Epithelial cell of umbilical artery (primary cell): ENCODE measurements around the gene CCDC200. TPM values are rescaled to one million over a fixed set of nuclear protein-coding genes. Genes with fewer than 3 reads are reported as not detected.

Experiments used
- total RNA-seq: library from RNA; depleted of rRNA; stranded (reverse); fragments of >200 nt; gene quantifications from 2 replicates; pipeline ENCODE4 v1.2.3, GENCODE V29; 2014

CCDC200 gene
- total RNA-seq: not detected in 2 replicates

DNA sequence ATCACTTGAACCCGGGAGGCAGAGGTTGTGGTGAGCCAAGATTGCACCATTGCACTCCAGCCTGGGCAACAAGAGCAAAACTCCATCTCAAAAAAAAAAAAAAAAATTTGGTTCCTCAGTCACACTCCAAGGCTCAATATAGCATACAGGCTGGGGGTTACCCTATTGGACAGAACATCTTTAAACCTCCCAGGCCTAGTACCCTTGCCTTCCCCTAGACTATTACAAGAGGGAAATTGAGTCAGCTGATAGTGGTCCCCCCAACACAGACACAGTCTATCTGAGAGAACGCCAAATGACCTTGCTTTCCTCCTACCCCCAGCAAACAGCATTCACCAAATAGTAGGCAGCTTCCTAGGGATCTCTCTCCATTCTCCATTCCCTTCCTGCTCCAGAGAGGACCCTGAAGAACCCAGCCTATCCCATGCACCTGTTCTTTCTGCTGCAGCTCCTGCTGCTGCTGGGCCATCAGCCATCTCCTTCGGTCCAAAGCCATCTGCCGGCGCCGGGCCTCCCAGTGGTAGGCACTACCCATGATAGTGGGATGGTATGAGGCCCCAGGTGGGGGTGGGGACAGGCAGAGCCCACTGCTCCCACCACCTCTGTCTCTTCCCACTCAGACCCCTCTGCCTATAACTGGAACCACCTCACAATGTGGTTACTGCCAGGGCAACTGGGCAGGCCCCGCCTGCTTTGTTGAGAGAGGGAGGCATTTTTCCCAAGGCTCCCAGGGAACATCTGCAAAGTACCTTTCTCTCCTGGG lies at the start of gene CCDC200:
TSS of gene CCDC200 (minus strand) at position 604 of the 763 bp plus-strand sequence. CDS start at position 535, 69 bp downstream.

GRCh38 chr17:43233877-43234276 lies 5.5 kb upstream of the CCDC200 start, which contains the start of gene RNU2-1:
Gene RNU2-1, minus strand, starts transcription at chr17:43233977.

GRCh38 chr17:43211480-43212402 lies 16.7 kb downstream of the CCDC200 start, which contains the start of gene TMEM106A:
Gene TMEM106A, plus strand, starts transcription at chr17:43211875. Its CDS starts 1,167 bp downstream, at chr17:43213042.

Other genes with a start within 250 kb of the CCDC200 start
- gene PTGES3L, start 248.5 kb downstream of the CCDC200 start, total RNA-seq: 0.65 TPM in 1 of 2 replicates, not detected in the other
- gene RUNDC1, start 248.1 kb downstream of the CCDC200 start, total RNA-seq: 8.8 and 12.6 TPM in 2 replicates
- 928 and 1,618 TPM in 2 replicates for gene RPL27, start 230.2 kb downstream of the CCDC200 start, total RNA-seq
- gene IFI35, start 221.8 kb downstream of the CCDC200 start, total RNA-seq: 15.3 and 91.0 TPM in 2 replicates
- 160 and 194 TPM in 2 replicates for gene VAT1, start 206.2 kb downstream of the CCDC200 start, total RNA-seq
- gene RND2, start 203.4 kb downstream of the CCDC200 start, total RNA-seq: under 0.01 and 0.46 TPM in 2 replicates
- gene BRCA1, start 103.3 kb downstream of the CCDC200 start, total RNA-seq: 14.6 and 26.3 TPM in 2 replicates
- 87.1 and 103 TPM in 2 replicates for gene NBR1, start 57.4 kb downstream of the CCDC200 start, total RNA-seq
- 1.9 and 2.9 TPM in 2 replicates for gene TMEM106A, start 16.7 kb downstream of the CCDC200 start, total RNA-seq
- not detected in 2 replicates for gene RNU2-1, start 5.4 kb upstream of the CCDC200 start, total RNA-seq
- 4.2 and 5.8 TPM in 2 replicates for gene ARL4D, start 170.4 kb upstream of the CCDC200 start, total RNA-seq